ENCODE measurements around the gene MED23. TPM values are rescaled to one million over a fixed set of nuclear protein-coding genes. Genes with fewer than 3 reads are reported as not detected.

MED23 gene
- total and polyA plus RNA-seq, 9 of the 15 experiments (the other 6 are each of a cell fraction or from before 2014, with no cell fraction given), result 13.7 to 61.2 (median 27.2) TPM

- Histone ChIP-seq H3K79me2 (ENCODE audit: control insufficient read depth, insufficient read depth, low read length) (no peaks in the 10 kb centered on the region), H3K4me1 (replicated peaks in 1 of 2; ENCODE audit: control insufficient read depth in 2 of 2, insufficient read depth in 2 of 2, low read length in 2 of 2) (no peaks in the 10 kb centered on the region), H3K9me3 (replicated peaks; ENCODE audit: control insufficient read depth, insufficient read depth, low read depth, low read length) (no peaks in the 10 kb centered on the region), H3K27me3 (ENCODE audit: control insufficient read depth in 2 of 2, insufficient read depth in 2 of 2, low read length in 2 of 2) (peaks cover 0 to 4% of the 10 kb centered on the region in 2 experiments; a peak in 1 of 5 replicates), H2AFZ (ENCODE audit: low read depth, low read length) (no peak overlapping the region), H3K9me1 (ENCODE audit: control insufficient read depth, insufficient read depth, low read length) (no peaks in the 10 kb centered on the region), H4K20me1 (replicated peaks; ENCODE audit: control insufficient read depth, insufficient read depth, low read length) (no peaks in the 10 kb centered on the region), H3K9ac (ENCODE audit: insufficient read depth in 1 of 2, low read depth in 2 of 2, low read length in 2 of 2) (no peak overlapping the region), H3K36me3 (ENCODE audit: control insufficient read depth, insufficient read depth, low read length) (no peaks in the 10 kb centered on the region), H3K4me2 (ENCODE audit: insufficient read depth, low read length) (no peak overlapping the region), H3K4me3 (no peak overlapping the region), H3K27ac (ENCODE audit: extremely low read depth, low read depth, low read length) (no peak overlapping the region)
- TF ChIP-seq KLF10 (CRISPR knock-in tag; IDR thresholded peaks at IDR 0.05) (no peak), SPI1 (IDR thresholded peaks at IDR 0.05; ENCODE audit: borderline replicate concordance, low read depth, low read length) (peak; percentile 12; the same call in 1 of the 2 replicates), SMC3 (conservative IDR thresholded peaks at IDR 0.05; ENCODE audit: insufficient read depth, low read depth, low read length) (no peak), MAFF (IDR thresholded peaks at IDR 0.05; ENCODE audit: low read length) (no peak), CCNT2 (IDR thresholded peaks at IDR 0.05; ENCODE audit: borderline replicate concordance, extremely low read depth, insufficient read length, low read depth, low read length) (no peak), ZNF551 (CRISPR knock-in tag; IDR thresholded peaks at IDR 0.05) (no peak)
- POLR2A ChIA-PET, result no interaction called here
- in situ Hi-C loops (cut with MboI) (no loop called here), intact Hi-C loops (cut with micrococcal nuclease) (no loop called here)
- 4% methylated on average over 2 of the region's 2 CpGs for WGBS (ENCODE audit: insufficient coverage, low coverage, missing lambda C conversion rate)
- FAIRE-seq, result no peak
- BruUV-seq (replicated peaks), result no TSS peak
- no peak for ATAC-seq
- CTCF ChIA-PET (ENCODE audit: low intra/inter-chr PET ratio), result no interaction called here
- DNase-seq (ENCODE audit: extremely low read depth in 1 of 4, low spot score in 3 of 4), result no peak
Observed at GRCh38 chr6:131565056-131565455, 63.0 kb downstream of the MED23 start.
